ENCODE results near the gene GJD2.

- no peak for TF ChIP-seq CTCF (IDR thresholded peaks at IDR 0.05)
- TF ChIP-seq POLR2A (IDR thresholded peaks at IDR 0.05): no peak
These were observed 44.6 kb upstream of the GJD2 start for GRCh38 chr15:34799149-34800101.
